GM12872 (cell line): ENCODE data around the gene CALM1.

ENCODE experiments used
- CTCF ChIP-seq: IDR thresholded peaks from 3 replicates; pipeline ENCODE4 v1.5.1; 2011; ENCODE audit warnings: low read depth, mild to moderate bottlenecking, low read length, moderate library complexity; ENCODE audit not compliant: insufficient read depth

CALM1 gene

GRCh38 chr14:90358359-90358758 lies 38.5 kb upstream of the CALM1 start:
- TF ChIP-seq CTCF = no peak

GRCh38 chr14:90361865-90362557 lies 34.8 kb upstream of the CALM1 start:
- no peak for TF ChIP-seq CTCF

- TF ChIP-seq CTCF = no peak
Observed at GRCh38 chr14:90362558-90362896, 34.3 kb upstream of the CALM1 start.

GRCh38 chr14:90368946-90369721 lies 27.7 kb upstream of the CALM1 start:
- no peak for TF ChIP-seq CTCF

GRCh38 chr14:90373887-90374286 lies 22.9 kb upstream of the CALM1 start:
- TF ChIP-seq CTCF = no peak

- TF ChIP-seq CTCF = no peak
Observed at GRCh38 chr14:90374813-90375212, 22.0 kb upstream of the CALM1 start.

- TF ChIP-seq CTCF = no peak
Observed at GRCh38 chr14:90375934-90376333, 20.9 kb upstream of the CALM1 start.
